CD4-positive, alpha-beta memory T cell (primary cell): ENCODE results near the gene PRSS57. TPM values are rescaled to one million over a fixed set of nuclear protein-coding genes. Genes with fewer than 3 reads are reported as not detected.
"Not testable (repeated sequence)": the region's sequence is repeated elsewhere in the genome, so short reads cannot be mapped to it uniquely, and the experiment has no call there.

Experiments used
- CTCF ChIA-PET: fragments of 350-600 bp; sonication (Branson Sonifier 250); formaldehyde crosslinking; loops from one replicate; lab custom pipeline; 2021; ENCODE audit warnings: inconsistent platforms; ENCODE audit not compliant: partially characterized antibody; lab: Charles Lee
- POLR2A ChIA-PET: fragments of 350-600 bp; sonication (Branson Sonifier 250); formaldehyde crosslinking; loops from one replicate; lab custom pipeline; 2021; ENCODE audit not compliant: partially characterized antibody; lab: Charles Lee
- DNase-seq, 5 donors: peaks; one replicate each; pipeline versions ENCODE4 v3.0.0 to v3.0.0-alpha.2; 2020 to 2022; ENCODE audit warnings: mixed read lengths in 1 of 5
- H3K27ac ChIP-seq: one replicate; pipeline ENCODE4 v1.7.0; 2013; ENCODE audit warnings: low read depth, low read length
- H3K27me3 ChIP-seq: 2 replicates; pipeline ENCODE4 v1.7.0; 2013; ENCODE audit warnings: mild to moderate bottlenecking, low read length, moderate library complexity; ENCODE audit not compliant: insufficient read depth
- H3K36me3 ChIP-seq: 2 replicates; pipeline ENCODE4 v1.7.0; 2013; ENCODE audit warnings: mild to moderate bottlenecking, low read length, moderate library complexity; ENCODE audit not compliant: insufficient read depth
- H3K4me1 ChIP-seq: 2 replicates; pipeline ENCODE4 v1.7.0; 2013; ENCODE audit warnings: mild to moderate bottlenecking, low read length, moderate library complexity; ENCODE audit not compliant: insufficient read depth
- H3K4me3 ChIP-seq, 2 donors: one replicate each; pipeline ENCODE4 v1.7.0; 2013; ENCODE audit warnings: low read length in 2 of 2, mild to moderate bottlenecking in 1 of 2
- H3K9me3 ChIP-seq, 2 donors: one replicate each; pipeline ENCODE4 v1.7.0; 2013; ENCODE audit warnings: low read length in 2 of 2, control low read depth in 1 of 2; ENCODE audit not compliant: control insufficient read depth in 1 of 2
- H3K27ac Mint-ChIP-seq, 7 donors: one replicate each; pipeline ENCODE4 v1.8.0; 2020 to 2021; ENCODE audit warnings: mixed read lengths in 7 of 7, mild to moderate bottlenecking in 6 of 7, inconsistent platforms in 3 of 7, moderate library complexity in 3 of 7
- H3K27me3 Mint-ChIP-seq, 2 donors: one replicate each; pipeline ENCODE4 v1.8.0; 2020 to 2021; ENCODE audit warnings: mixed read lengths in 2 of 2
- H3K36me3 Mint-ChIP-seq, 2 donors: one replicate each; pipeline ENCODE4 v1.8.0; 2020 to 2021; ENCODE audit warnings: mixed read lengths in 2 of 2, inconsistent platforms in 1 of 2, mild to moderate bottlenecking in 1 of 2
- H3K4me1 Mint-ChIP-seq, 4 donors: one replicate each; pipeline ENCODE4 v1.8.0; 2020 to 2021; ENCODE audit warnings: mixed read lengths in 4 of 4, mild to moderate bottlenecking in 1 of 4
- H3K4me3 Mint-ChIP-seq, 8 donors: one replicate each; pipeline ENCODE4 v1.8.0; 2020 to 2021; ENCODE audit warnings: mixed read lengths in 8 of 8, mild to moderate bottlenecking in 7 of 8, moderate library complexity in 6 of 8, inconsistent platforms in 3 of 8
- H3K9me3 Mint-ChIP-seq, 8 donors: one replicate each; pipeline ENCODE4 v1.8.0; 2020 to 2021; ENCODE audit warnings: mixed read lengths in 8 of 8, mild to moderate bottlenecking in 5 of 8, inconsistent platforms in 3 of 8, moderate library complexity in 1 of 8
- intact Hi-C: fragments of 100-400 bp; cut with micrococcal nuclease; formaldehyde crosslinking; loops from one replicate; pipeline ENCODE4 v1.15.1; 2023
- polyA plus RNA-seq, 2 donors: library from polyadenylated mRNA; unstranded; fragments of 300-500 nt; fragmentation: Illumina TruSeq; gene quantifications; one replicate each; pipeline ENCODE4 v1.2.3, GENCODE V29; 2021
- total RNA-seq, 2 experiments: library from RNA; stranded (reverse); gene quantifications; one replicate each; pipeline ENCODE4 v1.2.3, GENCODE V29; 2021

PRSS57 gene
- total and polyA plus RNA-seq, 4 experiments from 2014 or later: not detected

DNA sequence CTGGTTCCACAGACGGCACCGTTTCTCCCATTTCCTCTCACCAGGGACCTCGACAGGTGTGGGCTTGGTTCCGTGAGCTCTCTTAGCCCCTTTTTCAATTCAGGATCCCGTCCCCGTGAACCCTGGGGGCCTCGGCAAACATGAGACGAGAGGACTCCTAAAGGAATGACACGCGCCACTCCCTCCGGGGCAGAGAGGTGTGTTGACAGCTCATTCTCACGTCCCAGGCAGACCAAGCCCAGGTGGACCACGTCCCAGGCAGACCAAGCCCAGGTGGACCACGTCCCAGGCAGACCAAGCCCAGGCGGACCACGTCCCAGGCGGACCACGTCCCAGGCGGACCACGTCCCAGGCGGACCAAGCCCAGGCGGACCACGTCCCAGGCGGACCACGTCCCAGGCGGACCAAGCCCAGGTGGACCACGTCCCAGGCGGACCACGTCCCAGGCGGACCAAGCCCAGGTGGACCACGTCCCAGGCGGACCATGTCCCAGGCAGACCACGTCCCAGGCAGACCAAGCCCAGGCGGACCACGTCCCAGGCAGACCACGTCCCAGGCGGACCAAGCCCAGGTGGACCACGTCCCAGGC is 28.2 kb downstream of the PRSS57 start:
- H3K4me1 ChIP-seq: peaks cover 19% of the 10 kb centered on the region
- H3K9me3 Mint-ChIP-seq, H3K4me3 ChIP-seq, H3K27ac ChIP-seq, H3K36me3 ChIP-seq, H3K36me3 Mint-ChIP-seq, intact Hi-C loops, DNase-seq, H3K9me3 ChIP-seq, H3K27me3 Mint-ChIP-seq, H3K27me3 ChIP-seq: not testable (repeated sequence)
- H3K27ac Mint-ChIP-seq: peak overlapping the region in 1 of 7 donors; percentile 16
- peak overlapping the region in 1 of 8 donors; percentile 36 for H3K4me3 Mint-ChIP-seq
- CTCF ChIA-PET: interaction anchor here (0.9 to 1.2 kb wide), 3 partner anchors 11 to 70 kb away, joined by 3 read pairs; no protein-coding TSS in a partner anchor
- POLR2A ChIA-PET: interaction anchor here (0.6 kb wide), 1 partner anchor 8 kb away, joined by 3 read pairs; no protein-coding TSS in a partner anchor
- peaks cover 2 to 20% (median 14%) of the 10 kb centered on the region in 4 donors for H3K4me1 Mint-ChIP-seq

DNA sequence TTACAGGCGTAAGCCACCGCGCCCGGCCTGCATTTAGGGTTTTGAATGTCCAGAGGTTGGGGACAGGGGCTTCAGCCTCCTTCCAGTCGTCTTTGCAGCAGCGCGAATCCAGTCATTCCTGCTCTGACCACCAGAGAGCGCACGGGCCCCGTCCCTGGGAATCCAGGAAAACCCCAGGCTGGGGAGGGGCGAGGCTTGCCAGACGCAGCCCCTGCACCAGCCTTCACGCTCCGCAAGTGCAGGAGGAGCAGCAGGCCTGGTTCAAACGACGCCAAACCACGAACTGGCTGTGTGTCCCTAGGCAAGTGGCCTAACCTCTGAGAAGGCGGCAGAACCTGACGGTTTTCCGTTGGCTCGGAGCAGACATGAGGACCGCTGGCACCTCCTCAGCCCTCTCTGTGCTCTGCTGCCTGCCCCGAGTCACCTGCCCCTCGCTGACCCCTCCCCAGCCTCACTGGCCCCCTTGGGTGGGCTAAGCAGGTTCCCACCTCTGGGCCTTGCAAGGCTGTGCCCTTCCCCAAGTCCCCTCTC is 30.3 kb downstream of the PRSS57 start:
- Mint-ChIP-seq H3K4me3 (peak overlapping the region; percentile 51 to 83 (median 74)), H3K9me3 (peaks cover 0 to 9% (median 0%) of the 10 kb centered on the region in 8 donors), H3K27me3 (peaks cover 2 to 8% of the 10 kb centered on the region in 2 donors), H3K4me1 (peaks cover 4 to 40% (median 22%) of the 10 kb centered on the region in 4 donors), H3K27ac (peak overlapping the region; percentile 61 to 97 (median 88)), H3K36me3 (peaks cover 3 to 22% of the 10 kb centered on the region in 2 donors)
- ChIA-PET CTCF (interaction anchor here (0.6 to 0.9 kb wide), 5 partner anchors 34 to 111 kb away, joined by 3 to 5 read pairs (median 3); no protein-coding TSS in a partner anchor), POLR2A (no interaction called here)
- Histone ChIP-seq H3K4me3 (no peak overlapping the region), H3K4me1 (peaks cover 27% of the 10 kb centered on the region), H3K27me3 (no peaks in the 10 kb centered on the region), H3K36me3 (no peaks in the 10 kb centered on the region), H3K9me3 (no peaks in the 10 kb centered on the region), H3K27ac (no peak overlapping the region)
- intact Hi-C loops: loop anchor here (1.0 kb wide), 1 partner anchor 69 kb away; no protein-coding TSS in a partner anchor
- DNase-seq: peak; percentile 69 to 86 (median 75)

DNA sequence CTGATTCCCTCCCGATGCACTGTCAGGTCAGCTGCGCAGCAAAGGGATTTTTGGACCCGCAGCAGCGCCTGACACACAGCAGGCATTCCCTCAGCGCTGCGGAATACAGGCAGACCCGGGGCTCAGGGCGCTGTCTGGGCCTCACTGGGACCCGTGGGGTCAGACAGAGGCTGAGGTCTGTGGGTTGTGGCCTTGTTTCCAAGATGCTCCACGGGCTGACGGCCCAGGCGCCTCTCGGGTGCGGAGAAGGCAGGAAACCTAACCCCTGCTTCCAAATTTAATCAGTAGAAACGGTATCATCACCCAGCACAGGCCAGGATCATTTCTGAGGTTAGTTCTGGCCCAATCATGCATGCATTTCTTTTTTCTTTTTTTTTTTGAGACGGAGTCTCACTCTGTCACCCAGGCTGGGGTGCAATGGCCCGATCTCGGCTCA is 31.6 kb downstream of the PRSS57 start:
- POLR2A ChIA-PET: interaction anchor here (0.6 to 6.1 kb wide), 16 partner anchors 9 to 157 kb away, joined by 3 to 54 read pairs (median 4); partner anchors contain the start of genes BSG, FSTL3, POLRMT and TPGS1
- Mint-ChIP-seq H3K4me1 (peaks cover 7 to 50% (median 30%) of the 10 kb centered on the region in 4 donors), H3K4me3 (peak overlapping the region; percentile 75 to 89 (median 80)), H3K27me3 (peaks cover 0 to 3% of the 10 kb centered on the region in 2 donors), H3K9me3 (peaks cover 0 to 4% (median 0%) of the 10 kb centered on the region in 8 donors), H3K36me3 (peaks cover 3 to 27% of the 10 kb centered on the region in 2 donors), H3K27ac (peak overlapping the region; percentile 87 to 97 (median 90))
- H3K9me3 ChIP-seq: no peaks in the 10 kb centered on the region
- peaks cover 40% of the 10 kb centered on the region for H3K4me1 ChIP-seq
- no peaks in the 10 kb centered on the region for H3K27me3 ChIP-seq
- H3K4me3 ChIP-seq: peak overlapping the region in 1 of 2 donors; percentile 53
- H3K27ac ChIP-seq: peak overlapping the region; percentile 85
- CTCF ChIA-PET: interaction anchor here (1.0 to 1.9 kb wide), 4 partner anchors 16 to 79 kb away, joined by 3 to 8 read pairs (median 6); no protein-coding TSS in a partner anchor
- no peak for DNase-seq
- intact Hi-C loops: loop anchor here (1.0 to 2.0 kb wide), 5 partner anchors 17 to 230 kb away; partner anchors contain the start of genes BSG, MED16, PTBP1 and RNU6-9
- peaks cover 3% of the 10 kb centered on the region for H3K36me3 ChIP-seq

DNA sequence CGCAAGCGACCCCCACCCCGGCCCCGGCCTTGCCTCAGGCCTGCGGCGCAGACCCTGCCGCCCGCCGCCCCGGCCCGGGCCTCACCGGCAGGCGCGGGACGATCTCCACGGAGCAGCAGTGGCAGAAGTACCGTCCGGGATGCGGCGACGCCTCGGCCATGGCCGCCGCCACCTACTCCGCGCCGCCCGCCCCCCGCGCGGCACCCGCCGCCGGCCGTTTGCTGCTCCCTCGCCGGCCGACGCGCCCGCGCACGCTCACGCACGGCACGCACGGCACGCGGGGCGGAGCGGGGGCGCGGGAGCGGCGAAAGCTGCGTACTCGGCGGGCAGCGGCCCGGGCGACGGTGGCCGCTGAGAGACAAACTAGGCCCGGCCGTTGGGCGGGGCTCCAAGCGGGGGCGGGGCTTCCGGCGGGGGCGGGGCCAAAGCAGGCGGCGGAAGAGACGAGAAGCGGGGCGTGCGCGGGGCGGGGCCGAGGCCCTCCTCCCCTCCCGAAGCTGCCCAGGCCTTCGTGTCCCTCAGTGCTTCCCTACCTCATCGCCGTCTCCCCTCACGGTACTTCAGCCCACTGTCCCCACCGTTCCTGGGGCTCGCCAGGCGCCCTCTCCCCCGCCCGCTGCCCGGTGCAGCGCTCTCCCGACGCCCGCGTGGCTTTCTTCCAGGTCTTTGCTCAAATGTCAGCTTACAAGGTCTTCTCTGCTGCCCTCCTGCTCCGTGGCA is 32.1 kb downstream of the PRSS57 start, which contains the start of gene RNF126:
Gene RNF126, minus strand, starts transcription at position 253 of the 720 bp plus-strand sequence. Its CDS starts 93 bp downstream, at position 160.
- peaks cover 0 to 4% (median 0%) of the 10 kb centered on the region in 8 donors for H3K9me3 Mint-ChIP-seq
- ChIA-PET CTCF (interaction anchor here (1.0 to 1.9 kb wide), 4 partner anchors 17 to 79 kb away, joined by 3 to 8 read pairs (median 6); no protein-coding TSS in a partner anchor), POLR2A (interaction anchor here (0.6 to 6.1 kb wide), 16 partner anchors 8 to 156 kb away, joined by 3 to 54 read pairs (median 4); partner anchors contain the start of genes BSG, FSTL3, POLRMT and TPGS1)
- H3K36me3 Mint-ChIP-seq: peaks cover 3 to 27% of the 10 kb centered on the region in 2 donors
- Histone ChIP-seq H3K4me1 (peaks cover 46% of the 10 kb centered on the region), H3K4me3 (peak within 1 kb of the TSS; percentile 83 to 99), H3K27ac (peak within 1 kb of the TSS; percentile 96), H3K9me3 (no peaks in the 10 kb centered on the region), H3K27me3 (no peaks in the 10 kb centered on the region), H3K36me3 (peaks cover 6% of the 10 kb centered on the region)
- H3K27me3 Mint-ChIP-seq: peaks cover 0 to 3% of the 10 kb centered on the region in 2 donors
- H3K27ac Mint-ChIP-seq: peak within 1 kb of the TSS; percentile 97 to 100 (median 99)
- intact Hi-C loops: loop anchor here (1.0 to 2.0 kb wide), 5 partner anchors 17 to 230 kb away; partner anchors contain the start of genes BSG, MED16, PTBP1 and RNU6-9
- H3K4me1 Mint-ChIP-seq: peaks cover 7 to 53% (median 34%) of the 10 kb centered on the region in 4 donors
- peak within 1 kb of the TSS; percentile 94 to 100 (median 98) for H3K4me3 Mint-ChIP-seq
- peak; percentile 86 to 90 (median 89) for DNase-seq

DNA sequence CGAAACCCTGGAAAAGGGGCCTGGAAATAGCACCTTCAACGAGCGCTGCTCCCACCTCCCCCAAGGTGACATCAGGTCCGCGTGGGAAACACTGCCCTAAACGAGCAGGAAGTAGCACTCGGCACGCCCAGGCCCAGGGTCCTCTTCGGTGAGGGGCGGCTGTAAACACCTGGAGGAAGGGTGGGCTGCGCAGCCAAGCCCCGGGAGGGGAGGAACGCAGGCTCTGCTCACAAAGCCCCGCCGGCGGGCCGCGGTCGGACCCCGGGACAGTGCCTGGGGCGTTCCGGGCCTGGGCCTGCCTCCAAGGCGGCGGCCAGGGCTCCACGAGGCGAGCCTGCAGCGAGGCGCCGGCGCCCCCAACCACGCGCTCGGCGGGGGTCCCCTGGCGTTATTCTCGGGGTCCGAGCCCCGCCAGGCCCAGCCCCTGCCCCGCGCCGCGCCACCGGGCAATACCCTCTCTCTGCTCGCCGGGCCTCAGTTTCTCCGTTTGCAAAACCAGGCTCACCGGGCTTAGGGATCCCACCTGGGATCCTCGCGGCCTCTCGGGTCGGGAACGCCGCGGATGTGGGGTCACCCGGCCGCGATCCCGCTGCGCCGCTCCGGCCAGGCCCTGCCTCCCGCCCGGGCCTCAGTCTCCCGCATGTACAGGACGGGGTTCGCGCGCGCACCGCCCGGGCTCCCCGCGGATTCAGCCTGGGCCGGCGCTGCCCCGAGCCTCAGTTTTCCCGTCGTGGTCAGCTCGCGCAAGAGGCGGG is 32.9 kb downstream of the PRSS57 start:
- peaks cover 53% of the 10 kb centered on the region for H3K4me1 ChIP-seq
- intact Hi-C loops: loop anchor here (2.0 kb wide), 1 partner anchor 156 kb away; the partner anchor contains the start of gene TPGS1

More for the DNA sequence above, 32.9 kb downstream of the PRSS57 start:
- CTCF ChIA-PET: interaction anchor here (1.0 to 1.9 kb wide), 2 partner anchors 17 to 71 kb away, joined by 7 to 8 read pairs; no protein-coding TSS in a partner anchor
- Mint-ChIP-seq H3K4me3 (peak overlapping the region; percentile 94 to 100 (median 98)), H3K27me3 (peaks cover 0 to 3% of the 10 kb centered on the region in 2 donors), H3K9me3 (peaks cover 0 to 2% (median 0%) of the 10 kb centered on the region in 8 donors), H3K4me1 (peaks cover 8 to 60% (median 39%) of the 10 kb centered on the region in 4 donors), H3K27ac (peak overlapping the region; percentile 97 to 100 (median 99)), H3K36me3 (peaks cover 3 to 27% of the 10 kb centered on the region in 2 donors)
- Histone ChIP-seq H3K36me3 (peaks cover 6% of the 10 kb centered on the region), H3K9me3 (no peaks in the 10 kb centered on the region), H3K27ac (peak overlapping the region; percentile 96), H3K27me3 (no peaks in the 10 kb centered on the region), H3K4me3 (peak overlapping the region; percentile 83 to 99)
- POLR2A ChIA-PET: interaction anchor here (0.8 to 6.1 kb wide), 17 partner anchors 14 to 541 kb away, joined by 3 to 54 read pairs (median 5); partner anchors contain the start of genes FSTL3, POLRMT and TPGS1
- peak; percentile 66 to 85 (median 76) for DNase-seq
